Naive B cell (primary cell): ENCODE measurements around the gene DBET. TPM values are rescaled to one million over a fixed set of nuclear protein-coding genes. Genes with fewer than 3 reads are reported as not detected.
"Not testable (repeated sequence)": the region's sequence is repeated elsewhere in the genome, so short reads cannot be mapped to it uniquely, and the experiment has no call there.

ENCODE experiments used
- ATAC-seq, 2 donors: fragments of 150-1000 bp; cut with Tn5 transposase; 2 replicates each; pipeline ENCODE4 v1.10.0; 2021; ENCODE audit warnings: low read depth in 2 of 2, mild to moderate bottlenecking in 2 of 2, moderate library complexity in 2 of 2
- DNase-seq: peaks from one replicate; pipeline ENCODE4 v3.0.0; 2022
- H3K27ac Mint-ChIP-seq, 6 donors: one replicate each; pipeline ENCODE4 v1.8.0; 2020 to 2022; ENCODE audit warnings: mild to moderate bottlenecking in 6 of 6, mixed read lengths in 6 of 6, moderate library complexity in 5 of 6, inconsistent platforms in 2 of 6
- H3K27me3 Mint-ChIP-seq, 3 donors: one replicate each; pipeline ENCODE4 v1.8.0; 2021 to 2022; ENCODE audit warnings: mixed read lengths in 3 of 3, mild to moderate bottlenecking in 1 of 3
- H3K36me3 Mint-ChIP-seq, 2 donors: one replicate each; pipeline ENCODE4 v1.8.0; 2020 to 2022; ENCODE audit warnings: mixed read lengths in 2 of 2, inconsistent platforms in 1 of 2, mild to moderate bottlenecking in 1 of 2
- H3K4me1 Mint-ChIP-seq, 3 donors: one replicate each; pipeline ENCODE4 v1.8.0; 2020 to 2022; ENCODE audit warnings: mixed read lengths in 3 of 3, inconsistent platforms in 1 of 3, mild to moderate bottlenecking in 1 of 3, moderate library complexity in 1 of 3
- H3K4me3 Mint-ChIP-seq, 8 donors: one replicate each; pipeline ENCODE4 v1.8.0; 2020 to 2022; ENCODE audit warnings: mild to moderate bottlenecking in 8 of 8, mixed read lengths in 8 of 8, moderate library complexity in 8 of 8, inconsistent platforms in 2 of 8
- H3K9me3 Mint-ChIP-seq, 7 donors: one replicate each; pipeline ENCODE4 v1.8.0; 2020 to 2022; ENCODE audit warnings: mixed read lengths in 7 of 7, mild to moderate bottlenecking in 5 of 7, inconsistent platforms in 2 of 7, moderate library complexity in 1 of 7
- polyA plus RNA-seq, 6 donors: library from polyadenylated mRNA; unstranded; fragments of 300-500 nt; fragmentation: Illumina TruSeq; gene quantifications; one replicate each; pipeline ENCODE4 v1.2.3, GENCODE V29; 2021; ENCODE audit warnings: low read depth in 6 of 6

The DBET gene
- polyA plus RNA-seq, result not detected

- H3K9me3 Mint-ChIP-seq, H3K27ac Mint-ChIP-seq, H3K4me1 Mint-ChIP-seq, H3K36me3 Mint-ChIP-seq, ATAC-seq, H3K4me3 Mint-ChIP-seq, H3K27me3 Mint-ChIP-seq, DNase-seq: not testable (repeated sequence)
Measured at GRCh38 chr4:190064342-190064741, at the start of gene DBET. TSS of gene DBET (plus strand) at chr4:190064502.

GRCh38 chr4:190014771-190015537 lies 49.3 kb upstream of the DBET start:
- Mint-ChIP-seq H3K36me3 (peaks cover 0 to 42% of the 10 kb centered on the region in 2 donors), H3K27me3 (peaks cover 53 to 77% (median 67%) of the 10 kb centered on the region in 3 donors), H3K4me3 (peak overlapping the region in 7 of 8 donors; percentile 15 to 73 (median 56)), H3K27ac (peak overlapping the region in 3 of 6 donors; percentile 64 to 69 (median 66)), H3K4me1 (peaks cover 18 to 34% (median 34%) of the 10 kb centered on the region in 3 donors), H3K9me3 (peaks cover 3 to 30% (median 15%) of the 10 kb centered on the region in 7 donors)
- DNase-seq, result no peak
- ATAC-seq, result no peak

DNA sequence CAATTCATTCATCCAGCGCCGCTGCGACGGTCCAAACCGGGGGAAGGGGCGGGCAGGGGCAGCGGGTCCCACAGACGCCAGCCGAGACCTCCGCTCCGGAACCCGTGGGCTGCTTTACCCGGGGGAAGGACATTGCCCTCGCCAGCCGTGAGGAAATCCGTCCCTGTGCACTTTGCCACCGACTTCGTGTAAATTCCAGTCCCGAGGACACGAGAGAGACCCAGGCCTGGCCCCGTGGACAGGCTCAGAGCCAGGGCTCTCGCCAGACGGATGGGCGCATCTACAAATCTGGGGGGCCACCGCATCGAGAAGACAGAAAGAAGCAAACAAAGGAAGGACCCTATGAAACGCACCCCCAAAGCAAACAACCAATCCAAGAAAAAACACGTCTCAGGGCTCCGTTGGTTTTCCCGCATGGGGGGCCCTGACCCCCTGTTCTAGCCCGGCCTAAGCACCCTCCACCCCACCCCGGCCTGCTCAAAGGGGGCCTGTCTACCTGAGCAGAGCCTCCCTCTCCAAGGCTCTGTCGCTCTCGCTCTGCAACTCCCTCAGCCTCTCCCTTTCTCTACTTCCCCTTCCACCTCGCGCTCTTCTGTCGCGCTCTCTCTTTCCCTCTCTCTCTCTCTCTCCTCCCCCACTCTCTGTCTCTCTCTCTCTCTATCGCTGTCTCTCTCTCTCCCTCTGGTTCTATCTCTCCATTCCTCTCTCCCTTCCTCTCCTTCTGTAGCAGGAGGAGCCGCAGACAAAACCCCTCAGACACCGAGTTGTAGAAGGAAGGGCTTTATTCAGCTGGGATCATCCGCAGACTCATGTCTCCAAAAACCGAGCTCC lies 48.5 kb upstream of the DBET start:
- ATAC-seq (no peak), DNase-seq (no peak)
- H3K4me1 Mint-ChIP-seq, result peaks cover 21 to 42% (median 39%) of the 10 kb centered on the region in 3 donors
- H3K4me3 Mint-ChIP-seq, result peak overlapping the region; percentile 2 to 83 (median 44)
- peaks cover 0 to 48% of the 10 kb centered on the region in 2 donors for H3K36me3 Mint-ChIP-seq
- peaks cover 3 to 32% (median 20%) of the 10 kb centered on the region in 7 donors for H3K9me3 Mint-ChIP-seq
- H3K27me3 Mint-ChIP-seq, result peaks cover 59 to 85% (median 75%) of the 10 kb centered on the region in 3 donors
- H3K27ac Mint-ChIP-seq, result peak overlapping the region in 3 of 6 donors; percentile 32 to 83 (median 62)

DNA sequence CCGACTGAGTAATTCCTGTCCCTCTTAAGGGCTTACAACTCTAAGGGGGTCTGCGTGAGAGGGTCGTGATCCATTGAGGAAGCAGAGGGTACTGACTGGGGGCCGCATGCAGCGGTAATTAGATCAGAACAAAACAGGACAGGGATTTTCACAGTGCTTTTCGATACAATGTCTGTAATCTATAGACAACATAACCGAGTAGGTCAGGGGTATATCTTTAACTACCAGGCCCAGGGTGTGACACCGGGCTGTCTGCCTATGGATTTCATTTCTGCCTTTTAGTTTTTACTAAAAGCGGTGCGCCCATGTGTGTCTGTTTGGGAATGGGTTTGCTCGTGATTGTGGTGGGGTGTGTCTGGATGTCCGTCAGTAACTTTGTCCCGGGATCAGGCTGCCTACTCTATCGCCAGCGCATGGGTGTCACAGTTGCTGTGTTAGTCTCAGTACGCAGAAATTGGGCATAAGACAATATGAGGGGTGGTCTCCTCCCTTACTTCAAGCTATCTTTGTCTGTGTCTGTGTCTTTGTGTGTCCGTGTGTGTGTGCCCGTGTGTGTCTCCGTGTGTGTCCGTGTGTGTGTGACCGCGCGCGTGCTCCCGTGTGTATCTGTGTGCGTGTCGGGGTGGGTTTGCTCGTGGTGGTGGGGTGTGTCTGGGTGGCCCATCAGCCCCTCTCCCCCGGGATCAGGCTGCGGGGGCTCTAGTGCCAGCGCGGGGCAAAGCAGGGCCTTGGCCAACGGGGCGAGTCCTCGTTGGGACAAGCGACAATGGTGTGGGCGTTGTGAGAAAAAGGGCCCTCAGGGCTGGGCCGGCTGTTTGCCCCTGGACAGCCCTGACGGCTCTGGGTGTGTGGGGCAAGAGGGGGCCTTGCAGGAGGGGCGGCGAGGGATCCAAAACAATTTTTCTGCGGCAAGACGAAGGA lies 47.7 kb upstream of the DBET start:
- H3K27me3 Mint-ChIP-seq, result peaks cover 58 to 87% (median 82%) of the 10 kb centered on the region in 3 donors
- H3K9me3 Mint-ChIP-seq, result peaks cover 3 to 32% (median 23%) of the 10 kb centered on the region in 7 donors
- peak overlapping the region in 4 of 6 donors; percentile 33 to 80 (median 64) for H3K27ac Mint-ChIP-seq
- H3K4me3 Mint-ChIP-seq, result peak overlapping the region; percentile 2 to 77 (median 34)
- peaks cover 0 to 51% of the 10 kb centered on the region in 2 donors for H3K36me3 Mint-ChIP-seq
- no peak for ATAC-seq
- no peak for DNase-seq
- peaks cover 28 to 48% (median 46%) of the 10 kb centered on the region in 3 donors for H3K4me1 Mint-ChIP-seq

DNA sequence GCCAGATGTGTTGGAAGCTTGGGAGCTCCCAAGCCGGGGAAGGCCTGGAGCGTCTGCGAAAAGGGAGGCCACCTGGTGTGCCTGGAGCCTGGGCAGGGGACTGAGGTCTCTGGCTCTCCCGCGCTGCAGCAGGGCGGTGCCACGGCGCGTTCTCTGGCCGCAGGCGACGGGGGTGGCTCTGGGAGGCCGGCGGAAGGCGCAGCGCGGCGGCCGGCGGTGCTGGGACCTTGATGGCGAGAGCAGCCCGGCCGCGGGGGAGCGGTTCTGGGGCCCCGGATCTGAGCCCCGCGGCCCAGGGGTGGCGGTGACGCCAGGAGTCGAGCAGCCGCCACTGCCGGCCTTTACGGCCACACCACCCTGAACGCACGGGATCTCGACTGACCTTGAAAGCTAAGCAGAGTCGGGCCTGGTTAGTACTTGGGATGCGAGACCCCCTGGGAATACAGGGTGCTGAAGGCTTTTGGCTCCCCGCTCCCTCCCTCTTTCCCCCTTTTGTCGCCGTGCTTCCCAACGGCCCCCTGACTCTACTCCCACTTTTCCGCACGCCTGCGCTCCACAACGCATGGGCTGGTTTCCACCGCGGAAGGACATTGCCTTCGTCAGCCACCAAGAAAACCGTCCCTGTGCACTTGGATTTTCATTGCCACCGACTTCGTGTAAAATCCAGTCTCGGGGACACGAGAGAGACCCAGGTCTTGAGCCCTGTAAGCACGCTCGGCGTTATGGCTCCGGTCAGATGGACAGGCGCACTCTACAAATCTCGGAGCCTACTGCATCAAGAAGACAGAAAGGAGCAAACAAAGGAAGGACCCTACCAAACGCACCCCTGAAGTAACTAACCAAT lies 46.7 kb upstream of the DBET start:
- ATAC-seq, result no peak
- Mint-ChIP-seq H3K4me1 (peaks cover 28 to 48% (median 46%) of the 10 kb centered on the region in 3 donors), H3K27ac (peak overlapping the region in 5 of 6 donors; percentile 30 to 80 (median 37)), H3K4me3 (peak overlapping the region in 3 of 8 donors; percentile 19 to 63 (median 26)), H3K36me3 (peaks cover 0 to 51% of the 10 kb centered on the region in 2 donors), H3K27me3 (peaks cover 55 to 79% (median 78%) of the 10 kb centered on the region in 3 donors), H3K9me3 (peaks cover 2 to 32% (median 25%) of the 10 kb centered on the region in 7 donors)
- DNase-seq, result no peak

- H3K4me1 Mint-ChIP-seq, result peaks cover 28 to 51% (median 46%) of the 10 kb centered on the region in 3 donors
- peaks cover 53 to 77% (median 72%) of the 10 kb centered on the region in 3 donors for H3K27me3 Mint-ChIP-seq
- H3K9me3 Mint-ChIP-seq, result peaks cover 2 to 30% (median 17%) of the 10 kb centered on the region in 7 donors
- peaks cover 0 to 51% of the 10 kb centered on the region in 2 donors for H3K36me3 Mint-ChIP-seq
- H3K27ac Mint-ChIP-seq, result peak overlapping the region in 3 of 6 donors; percentile 69 to 80 (median 70)
- H3K4me3 Mint-ChIP-seq, result peak overlapping the region in 4 of 8 donors; percentile 9 to 76 (median 59)
- DNase-seq, result no peak
- no peak for ATAC-seq
Measured at GRCh38 chr4:190018201-190018920, 45.9 kb upstream of the DBET start.

GRCh38 chr4:190019023-190019858 lies 45.1 kb upstream of the DBET start:
- ATAC-seq (no peak), DNase-seq (no peak)
- Mint-ChIP-seq H3K9me3 (peaks cover 2 to 24% (median 10%) of the 10 kb centered on the region in 7 donors), H3K4me1 (peaks cover 28 to 48% (median 46%) of the 10 kb centered on the region in 3 donors), H3K4me3 (peak overlapping the region in 6 of 8 donors; percentile 2 to 82 (median 64)), H3K27me3 (peaks cover 48 to 70% (median 63%) of the 10 kb centered on the region in 3 donors), H3K27ac (peak overlapping the region in 4 of 6 donors; percentile 2 to 88 (median 10)), H3K36me3 (peaks cover 0 to 45% of the 10 kb centered on the region in 2 donors)

DNA sequence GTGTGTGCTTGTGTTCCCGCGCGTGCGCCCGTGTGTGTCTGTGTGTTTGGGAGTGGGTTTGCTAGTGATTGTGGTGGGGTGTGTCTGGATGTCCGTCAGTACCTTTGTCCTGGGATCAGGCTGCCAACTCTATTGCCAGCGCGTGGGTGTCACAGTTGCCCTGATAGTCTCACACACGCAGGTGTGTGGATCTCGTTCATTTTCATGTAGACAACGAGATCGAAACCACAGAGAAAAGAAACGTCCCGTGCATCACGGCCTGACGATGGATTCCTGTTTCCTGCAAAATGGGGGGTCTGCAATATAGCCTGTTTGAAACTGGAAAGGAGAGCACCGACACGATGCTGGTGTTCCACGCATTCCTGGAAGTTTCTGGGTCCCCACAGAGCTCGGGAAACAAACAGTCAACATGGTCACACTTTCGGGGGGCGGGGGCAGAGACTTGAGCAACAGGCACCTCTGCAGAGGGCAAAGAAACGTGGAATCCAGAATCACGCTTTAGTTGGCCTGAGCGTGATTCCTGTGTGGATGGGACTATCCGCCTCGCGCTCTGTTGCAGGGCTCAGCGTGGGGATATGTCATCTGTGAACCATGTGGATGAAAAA lies 44.3 kb upstream of the DBET start:
- Mint-ChIP-seq H3K27me3 (peaks cover 44 to 66% (median 60%) of the 10 kb centered on the region in 3 donors), H3K4me3 (peak overlapping the region; percentile 16 to 82 (median 70)), H3K4me1 (peaks cover 28 to 46% (median 44%) of the 10 kb centered on the region in 3 donors), H3K9me3 (peaks cover 2 to 24% (median 10%) of the 10 kb centered on the region in 7 donors), H3K27ac (peak overlapping the region in 4 of 6 donors; percentile 2 to 88 (median 10)), H3K36me3 (peaks cover 0 to 42% of the 10 kb centered on the region in 2 donors)
- not testable (repeated sequence) for ATAC-seq, DNase-seq

GRCh38 chr4:190020790-190021717 lies 43.2 kb upstream of the DBET start:
- H3K27me3 Mint-ChIP-seq, result peaks cover 37 to 55% (median 51%) of the 10 kb centered on the region in 3 donors
- peak in 1 of 2 donors; percentile 21 for ATAC-seq
- peak overlapping the region in 1 of 6 donors; percentile 76 for H3K27ac Mint-ChIP-seq
- peaks cover 22 to 39% (median 38%) of the 10 kb centered on the region in 3 donors for H3K4me1 Mint-ChIP-seq
- H3K4me3 Mint-ChIP-seq, result peak overlapping the region in 7 of 8 donors; percentile 64 to 83 (median 71)
- peaks cover 0 to 37% of the 10 kb centered on the region in 2 donors for H3K36me3 Mint-ChIP-seq
- peaks cover 2 to 22% (median 10%) of the 10 kb centered on the region in 7 donors for H3K9me3 Mint-ChIP-seq
- DNase-seq, result no peak
